Measurements from ENCODE around the gene TWF2. TPM values are rescaled to one million over a fixed set of nuclear protein-coding genes. Genes with fewer than 3 reads are reported as not detected.

Gene TWF2
- total and polyA plus RNA-seq, 2 of the 13 experiments (the other 11 are each of a cell fraction or from before 2014, with no cell fraction given), result 45.5 to 108 TPM

- no peak for TF ChIP-seq ZBTB14 (CRISPR knock-in tag; IDR thresholded peaks at IDR 0.05)
- no peak for TF ChIP-seq YY1 (IDR thresholded peaks at IDR 0.05; ENCODE audit: insufficient read depth, insufficient replicate concordance, low read depth, low read length)
- no peak for TF ChIP-seq TSC22D2 (CRISPR knock-in tag; IDR thresholded peaks at IDR 0.05; ENCODE audit: borderline replicate concordance)
- TF ChIP-seq PLRG1 (conservative IDR thresholded peaks at IDR 0.05), result no peak
- TF ChIP-seq ZNF446 (CRISPR knock-in tag; IDR thresholded peaks at IDR 0.05), result no peak
- TF ChIP-seq HOXA7 (CRISPR knock-in tag; IDR thresholded peaks at IDR 0.05), result no peak
- no peak for TF ChIP-seq PRDM4 (CRISPR knock-in tag; IDR thresholded peaks at IDR 0.05; ENCODE audit: borderline replicate concordance)
- no peak for TF ChIP-seq ZKSCAN1 (IDR thresholded peaks at IDR 0.05; ENCODE audit: low read length)
- no peak for TF ChIP-seq ZNF850 (CRISPR knock-in tag; conservative IDR thresholded peaks at IDR 0.05)
- no peak for TF ChIP-seq TRAFD1 (CRISPR knock-in tag; IDR thresholded peaks at IDR 0.05; ENCODE audit: borderline replicate concordance)
- TF ChIP-seq CREM (IDR thresholded peaks at IDR 0.05), result peak; percentile 69; the same call in 1 of the 2 replicates
- TF ChIP-seq CREM (CRISPR knock-in tag; IDR thresholded peaks at IDR 0.05), result no peak
- TF ChIP-seq ISL2 (CRISPR knock-in tag; IDR thresholded peaks at IDR 0.05), result peak; percentile 92
- TF ChIP-seq HMG20B (CRISPR knock-in tag; conservative IDR thresholded peaks at IDR 0.05), result peak; percentile 92
- TF ChIP-seq BCL3 (CRISPR knock-in tag; IDR thresholded peaks at IDR 0.05), result no peak
- TF ChIP-seq PATZ1 (CRISPR knock-in tag; IDR thresholded peaks at IDR 0.05), result peak; percentile 73
- peak; percentile 52; the same call in 1 of the 2 replicates for TF ChIP-seq DNMT3B (CRISPR knock-in tag; conservative IDR thresholded peaks at IDR 0.05)
- TF ChIP-seq ZNF512B (CRISPR knock-in tag; IDR thresholded peaks at IDR 0.05; ENCODE audit: borderline replicate concordance), result no peak
- TF ChIP-seq REXO4 (CRISPR knock-in tag; IDR thresholded peaks at IDR 0.05; ENCODE audit: borderline replicate concordance), result no peak
Observed at GRCh38 chr3:52210550-52211046, 28.4 kb downstream of the TWF2 start (continued).
